RWPE2 (cell line): ENCODE results near the gene TMEM151A.

ENCODE experiments used
- ATAC-seq: fragments of 200-7000 bp; cut with Tn5 transposase; 3 replicates; pipeline ENCODE4 v1.9.1; 2021; ENCODE audit warnings: low read depth
- DNase-seq: peaks from one replicate; pipeline ENCODE4 v3.0.0-alpha.2; 2020; ENCODE audit warnings: low spot score
- H3K27ac ChIP-seq: fragments of 450-650 bp; 2 replicates; pipeline ENCODE4 v1.5.1; 2017; ENCODE audit warnings: mild to moderate bottlenecking; ENCODE audit not compliant: poor library complexity, severe bottlenecking
- H3K27me3 ChIP-seq: fragments of 250-450 bp; sonication (Bioruptor Pico); 2 replicates; pipeline ENCODE4 v1.5.1; 2021; ENCODE audit warnings: mild to moderate bottlenecking, moderate library complexity; ENCODE audit not compliant: insufficient read depth, poor library complexity, severe bottlenecking
- H3K36me3 ChIP-seq: fragments of 250-450 bp; sonication (Bioruptor Pico); 2 replicates; pipeline ENCODE4 v1.5.1; 2020; ENCODE audit warnings: low read depth, mild to moderate bottlenecking, moderate library complexity
- H3K4me1 ChIP-seq: fragments of 250-450 bp; sonication (Bioruptor Pico); 2 replicates; pipeline ENCODE4 v1.5.1; 2021; ENCODE audit warnings: mild to moderate bottlenecking, moderate library complexity; ENCODE audit not compliant: insufficient read depth, poor library complexity, severe bottlenecking
- H3K4me3 ChIP-seq: fragments of 250-450 bp; sonication (Bioruptor Pico); 2 replicates; pipeline ENCODE4 v1.5.1; 2021; ENCODE audit warnings: mild to moderate bottlenecking, moderate library complexity; ENCODE audit not compliant: severe bottlenecking
- H3K9me3 ChIP-seq: fragments of 250-450 bp; sonication (Bioruptor Pico); 2 replicates; pipeline ENCODE4 v1.5.1; 2021; ENCODE audit warnings: mild to moderate bottlenecking, moderate library complexity; ENCODE audit not compliant: severe bottlenecking
- TF ChIP-seq, protein P1 (sequence below): fragments of 450-650 bp; IDR thresholded peaks from one replicate; pipeline ENCODE4 v1.5.1; 2017; ENCODE audit warnings: mild to moderate bottlenecking, moderate library complexity; ENCODE audit not compliant: poor library complexity, severe bottlenecking

The TMEM151A gene

DNA sequence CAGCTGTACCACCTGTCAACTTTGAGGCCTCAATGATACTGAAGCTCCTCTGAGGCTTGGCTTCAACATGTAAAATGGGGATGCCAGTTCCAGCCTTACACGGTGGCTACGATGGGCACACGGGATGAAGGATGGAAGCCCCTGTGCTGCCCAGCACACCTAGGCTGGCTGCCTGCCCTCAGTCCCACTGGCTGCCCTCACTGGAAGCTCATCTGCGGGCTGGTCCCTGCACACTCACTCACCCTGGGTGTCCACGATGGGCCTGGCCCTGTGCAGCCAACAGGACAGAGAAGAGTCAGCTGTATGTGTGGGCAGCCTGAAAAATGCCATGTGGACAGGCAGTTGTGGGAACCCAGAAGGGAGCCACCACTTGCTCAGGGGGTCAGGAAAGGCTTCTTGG lies 5.0 kb upstream of the TMEM151A start:
- TF ChIP-seq, protein P1, sequence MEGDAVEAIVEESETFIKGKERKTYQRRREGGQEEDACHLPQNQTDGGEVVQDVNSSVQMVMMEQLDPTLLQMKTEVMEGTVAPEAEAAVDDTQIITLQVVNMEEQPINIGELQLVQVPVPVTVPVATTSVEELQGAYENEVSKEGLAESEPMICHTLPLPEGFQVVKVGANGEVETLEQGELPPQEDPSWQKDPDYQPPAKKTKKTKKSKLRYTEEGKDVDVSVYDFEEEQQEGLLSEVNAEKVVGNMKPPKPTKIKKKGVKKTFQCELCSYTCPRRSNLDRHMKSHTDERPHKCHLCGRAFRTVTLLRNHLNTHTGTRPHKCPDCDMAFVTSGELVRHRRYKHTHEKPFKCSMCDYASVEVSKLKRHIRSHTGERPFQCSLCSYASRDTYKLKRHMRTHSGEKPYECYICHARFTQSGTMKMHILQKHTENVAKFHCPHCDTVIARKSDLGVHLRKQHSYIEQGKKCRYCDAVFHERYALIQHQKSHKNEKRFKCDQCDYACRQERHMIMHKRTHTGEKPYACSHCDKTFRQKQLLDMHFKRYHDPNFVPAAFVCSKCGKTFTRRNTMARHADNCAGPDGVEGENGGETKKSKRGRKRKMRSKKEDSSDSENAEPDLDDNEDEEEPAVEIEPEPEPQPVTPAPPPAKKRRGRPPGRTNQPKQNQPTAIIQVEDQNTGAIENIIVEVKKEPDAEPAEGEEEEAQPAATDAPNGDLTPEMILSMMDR = no peak
- no peaks in the 10 kb centered on the region for H3K9me3 ChIP-seq
- H3K27me3 ChIP-seq = peaks cover 4% of the 10 kb centered on the region
- H3K4me3 ChIP-seq = no peak overlapping the region
- peaks cover 7% of the 10 kb centered on the region for H3K4me1 ChIP-seq
- DNase-seq (no peak), ATAC-seq (no peak)
- H3K36me3 ChIP-seq = peaks cover 13% of the 10 kb centered on the region; the same call in 1 of the 2 replicates
- H3K27ac ChIP-seq = no peak overlapping the region

DNA sequence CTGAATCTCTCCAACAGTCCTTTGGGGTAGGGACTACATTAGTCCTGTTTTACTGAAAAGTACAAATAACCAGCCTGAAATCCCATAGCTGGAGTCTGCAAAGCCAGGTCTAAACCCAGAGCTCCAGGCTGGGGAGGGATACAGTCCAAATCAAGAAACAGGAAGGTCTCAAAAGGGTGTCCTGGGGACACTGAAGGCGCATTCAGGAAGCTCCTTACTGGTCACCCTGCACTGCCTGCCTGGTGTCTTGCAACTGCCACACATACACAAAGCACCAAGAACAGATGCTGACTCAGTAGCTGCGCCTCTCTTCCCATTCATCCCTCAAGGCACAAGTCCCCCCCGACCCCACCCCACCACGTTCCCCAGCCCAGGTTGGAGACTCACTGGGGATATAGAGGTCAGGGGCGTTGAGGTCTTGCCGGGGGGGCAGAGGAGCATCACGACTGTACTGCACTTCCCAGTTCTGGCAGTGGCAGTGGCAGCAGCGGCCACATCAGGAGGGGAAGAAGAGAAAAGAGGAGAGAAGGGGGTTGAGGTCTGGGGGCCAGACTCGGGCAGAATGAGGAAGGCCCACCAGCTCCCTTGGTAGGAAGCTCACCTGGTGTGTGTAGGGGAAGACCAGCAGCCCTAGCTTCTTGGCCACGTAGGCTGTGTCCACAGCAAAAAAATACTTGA lies 4.3 kb upstream of the TMEM151A start:
- no peak for DNase-seq
- Histone ChIP-seq H3K4me3 (no peak overlapping the region), H3K27me3 (peaks cover 9% of the 10 kb centered on the region), H3K27ac (no peak overlapping the region), H3K9me3 (no peaks in the 10 kb centered on the region), H3K36me3 (peaks cover 13% of the 10 kb centered on the region; the same call in 1 of the 2 replicates), H3K4me1 (peaks cover 7% of the 10 kb centered on the region)
- TF ChIP-seq, protein P1 = no peak
- no peak for ATAC-seq

DNA sequence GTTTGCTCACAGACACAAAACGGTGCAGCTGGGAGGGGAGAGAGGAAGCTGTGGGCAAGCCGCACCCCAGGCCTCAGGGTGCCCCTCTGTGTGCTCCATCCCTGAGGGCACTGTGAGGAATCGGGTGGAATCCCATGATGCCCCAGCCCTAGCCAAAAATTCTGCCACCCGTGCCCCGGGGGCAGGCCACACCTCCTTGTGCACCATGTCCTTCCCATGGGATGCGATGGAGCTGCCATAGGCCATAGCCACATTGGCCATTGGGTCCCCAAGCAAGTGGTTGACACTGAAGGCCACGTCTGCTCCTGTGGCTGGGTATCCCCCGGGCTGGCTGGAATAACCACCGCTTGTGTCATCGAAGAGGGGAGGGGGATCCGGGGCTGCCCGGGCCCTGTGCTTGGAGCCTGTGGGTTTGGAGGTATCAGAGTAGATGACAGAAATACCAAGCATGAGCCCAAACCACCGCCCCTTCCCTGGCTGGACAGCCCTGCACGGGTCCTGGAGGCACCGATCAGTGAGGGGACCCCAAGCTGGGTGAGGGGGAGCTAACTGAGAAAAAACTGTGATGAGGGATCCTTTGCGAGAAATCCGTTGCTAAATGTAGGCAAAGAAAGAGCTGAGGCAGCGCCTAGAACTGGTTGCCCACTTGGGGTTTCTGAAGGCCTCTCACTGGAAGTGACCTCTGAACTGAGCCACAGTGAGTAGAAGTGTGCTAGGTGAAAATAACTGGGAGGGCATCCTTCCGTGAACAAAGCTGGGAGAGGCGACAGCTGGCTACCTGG lies 3.6 kb upstream of the TMEM151A start:
- peaks cover 13% of the 10 kb centered on the region; the same call in 1 of the 2 replicates for H3K36me3 ChIP-seq
- peaks cover 7% of the 10 kb centered on the region for H3K4me1 ChIP-seq
- H3K27me3 ChIP-seq = peaks cover 16% of the 10 kb centered on the region
- peak overlapping the region; percentile 78 for H3K4me3 ChIP-seq
- H3K27ac ChIP-seq = peak overlapping the region; percentile 61
- H3K9me3 ChIP-seq = no peaks in the 10 kb centered on the region
- DNase-seq (no peak), ATAC-seq (no peak)
- TF ChIP-seq, protein P1 = no peak

DNA sequence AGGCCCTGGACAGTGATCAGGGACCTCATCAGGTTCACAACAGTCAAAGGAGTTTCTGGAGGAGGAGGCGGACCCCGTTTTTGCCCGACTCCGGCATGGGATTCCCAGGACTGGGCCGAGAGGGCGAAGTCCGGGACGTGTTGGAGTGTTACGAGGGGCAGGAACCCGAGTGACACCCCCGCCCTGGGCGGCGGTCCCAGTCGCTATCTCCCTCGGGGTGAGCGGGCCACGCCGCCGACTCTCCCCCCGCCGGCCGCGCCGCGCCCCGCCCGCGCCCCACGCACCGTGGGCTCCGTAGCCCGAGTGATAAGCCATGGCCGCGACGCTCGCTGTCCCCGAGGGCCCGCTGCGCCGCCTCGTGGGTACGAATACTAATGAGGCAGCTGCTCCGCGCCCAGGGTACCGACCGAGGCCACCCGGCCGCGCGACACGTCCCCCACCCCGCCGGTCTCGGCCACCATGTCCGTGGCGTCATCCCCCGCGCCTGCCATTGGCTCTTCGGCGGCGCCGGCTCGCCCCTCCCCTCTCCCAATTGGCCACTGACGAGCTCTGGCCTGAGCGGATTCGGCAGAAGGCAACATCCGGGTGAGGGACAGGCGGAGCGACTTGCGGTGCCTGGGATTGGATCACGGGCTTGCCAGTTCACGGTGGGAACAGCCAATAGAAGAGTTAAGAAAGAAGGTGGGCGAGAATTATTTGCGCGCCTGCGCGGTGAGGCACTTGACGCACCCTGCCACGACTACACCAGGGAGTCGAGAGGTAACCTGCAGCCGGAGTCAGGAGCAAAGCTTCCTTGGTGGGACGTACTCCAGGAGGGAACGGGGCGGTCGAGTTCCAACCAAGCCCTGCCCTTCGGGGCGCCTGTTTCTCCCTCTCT lies 2.8 kb upstream of the TMEM151A start, which contains the start of gene YIF1A:
TSS of gene YIF1A (minus strand) at position 473 of the 877 bp plus-strand sequence. CDS start at position 315, 158 bp downstream.
- Histone ChIP-seq H3K36me3 (peaks cover 13% of the 10 kb centered on the region; the same call in 1 of the 2 replicates), H3K4me1 (peaks cover 7% of the 10 kb centered on the region), H3K27ac (peak within 1 kb of the TSS; percentile 61), H3K27me3 (peaks cover 24% of the 10 kb centered on the region), H3K9me3 (no peaks in the 10 kb centered on the region), H3K4me3 (peak within 1 kb of the TSS; percentile 78)
- ATAC-seq = peak; percentile 93
- DNase-seq = peak; percentile 99
- TF ChIP-seq, protein P1 = no peak
